Immature natural killer cell (primary cell): Measurements from ENCODE around the gene KRTAP27-1. TPM values are rescaled to one million over a fixed set of nuclear protein-coding genes. Genes with fewer than 3 reads are reported as not detected.

Experiments
- DNase-seq, 3 donors: peaks; one replicate each; pipeline ENCODE4 v3.0.0; 2022; ENCODE audit warnings: mixed read lengths in 1 of 3
- H3K27ac Mint-ChIP-seq, 6 donors: one replicate each; pipeline ENCODE4 v1.8.0; 2020; ENCODE audit warnings: mixed read lengths in 6 of 6, mild to moderate bottlenecking in 5 of 6, inconsistent platforms in 4 of 6, moderate library complexity in 3 of 6
- H3K27me3 Mint-ChIP-seq, 3 donors: one replicate each; pipeline ENCODE4 v1.8.0; 2020 to 2021; ENCODE audit warnings: low read depth in 3 of 3, mild to moderate bottlenecking in 3 of 3, mixed read lengths in 3 of 3, moderate library complexity in 3 of 3, inconsistent platforms in 1 of 3
- H3K36me3 Mint-ChIP-seq, 3 donors: one replicate each; pipeline ENCODE4 v1.8.0; 2020; ENCODE audit warnings: mixed read lengths in 3 of 3, inconsistent platforms in 2 of 3, mild to moderate bottlenecking in 2 of 3
- H3K4me1 Mint-ChIP-seq, 2 donors: one replicate each; pipeline ENCODE4 v1.8.0; 2020; ENCODE audit warnings: inconsistent platforms in 2 of 2, mild to moderate bottlenecking in 2 of 2, mixed read lengths in 2 of 2, moderate library complexity in 1 of 2
- H3K4me3 Mint-ChIP-seq, 5 donors: one replicate each; pipeline ENCODE4 v1.8.0; 2020; ENCODE audit warnings: mild to moderate bottlenecking in 5 of 5, mixed read lengths in 5 of 5, inconsistent platforms in 3 of 5, moderate library complexity in 3 of 5
- H3K9me3 Mint-ChIP-seq, 6 donors: one replicate each; pipeline ENCODE4 v1.8.0; 2020; ENCODE audit warnings: mild to moderate bottlenecking in 6 of 6, mixed read lengths in 6 of 6, inconsistent platforms in 4 of 6, moderate library complexity in 3 of 6
- polyA plus RNA-seq, 3 donors: library from polyadenylated mRNA; unstranded; fragments of 300-500 nt; fragmentation: Illumina TruSeq; gene quantifications; one replicate each; pipeline ENCODE4 v1.2.3, GENCODE V29; 2021

Gene KRTAP27-1
- polyA plus RNA-seq, 3 donors from 2014 or later = not detected

DNA sequence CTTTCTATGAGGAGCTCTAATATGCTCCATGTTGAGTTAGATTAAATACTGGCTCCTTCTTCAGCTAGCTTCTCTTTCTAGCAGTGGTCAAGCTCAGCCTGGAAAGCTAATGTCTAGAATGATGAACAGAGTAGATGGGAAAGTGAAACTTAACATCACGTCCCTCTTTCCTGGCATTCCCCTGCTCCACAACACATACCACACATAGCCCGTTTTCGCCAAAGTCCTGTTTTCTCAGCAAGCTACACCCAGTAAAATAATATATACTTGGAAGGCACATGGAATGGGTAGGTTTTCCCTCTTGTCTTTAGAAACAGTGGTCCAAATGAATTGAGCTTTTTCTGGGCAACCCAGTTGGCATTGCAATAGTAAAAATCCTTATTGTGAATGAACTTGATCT lies 3.8 kb downstream of the KRTAP27-1 start:
- H3K36me3 Mint-ChIP-seq = no peaks in the 10 kb centered on the region
- no peaks in the 10 kb centered on the region for H3K27me3 Mint-ChIP-seq
- no peak overlapping the region for H3K27ac Mint-ChIP-seq
- no peak overlapping the region for H3K4me3 Mint-ChIP-seq
- DNase-seq = no peak
- no peaks in the 10 kb centered on the region for H3K4me1 Mint-ChIP-seq
- peaks cover 0 to 13% (median under 1%) of the 10 kb centered on the region in 6 donors for H3K9me3 Mint-ChIP-seq

GRCh38 chr21:30332681-30333080 lies 4.8 kb downstream of the KRTAP27-1 start:
- H3K4me1 Mint-ChIP-seq = no peaks in the 10 kb centered on the region
- H3K36me3 Mint-ChIP-seq = no peaks in the 10 kb centered on the region
- no peak overlapping the region for H3K4me3 Mint-ChIP-seq
- peaks cover 0 to 3% (median 0%) of the 10 kb centered on the region in 3 donors for H3K27me3 Mint-ChIP-seq
- DNase-seq = no peak
- no peak overlapping the region for H3K27ac Mint-ChIP-seq
- H3K9me3 Mint-ChIP-seq = peaks cover 0 to 13% (median 3%) of the 10 kb centered on the region in 6 donors

DNA sequence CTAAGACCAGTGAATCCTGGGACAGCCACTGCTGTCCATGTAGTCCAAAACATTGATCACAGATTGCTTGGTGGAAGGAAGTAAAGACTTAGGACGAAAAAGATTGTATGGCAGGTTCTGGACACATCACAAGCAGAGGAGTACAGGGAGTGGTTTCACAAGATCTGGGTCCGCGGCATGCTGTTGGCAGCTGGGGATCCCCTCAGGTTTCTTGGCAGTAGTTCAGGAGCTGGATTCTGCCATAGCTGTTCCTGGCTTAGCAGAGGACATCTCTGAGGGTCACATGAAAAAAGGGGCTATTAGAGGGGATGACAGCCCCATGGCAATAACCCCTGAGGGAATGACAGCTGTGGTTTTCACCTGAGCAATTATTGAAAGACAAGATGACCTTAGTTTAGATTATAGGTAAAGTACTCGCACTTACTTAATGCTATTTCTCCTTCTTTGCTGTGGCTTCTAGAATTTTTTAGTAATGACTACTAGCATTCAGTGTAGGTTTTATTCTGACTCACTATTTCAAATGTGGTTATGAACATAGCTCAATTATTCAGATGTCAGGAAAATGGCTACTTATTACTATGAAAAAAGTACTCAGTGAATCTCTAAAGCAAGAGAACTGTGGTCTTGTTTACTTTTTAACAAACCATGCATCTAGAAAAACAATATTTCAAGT lies 8.2 kb downstream of the KRTAP27-1 start:
- no peak for DNase-seq
- peaks cover 5 to 26% (median 9%) of the 10 kb centered on the region in 6 donors for H3K9me3 Mint-ChIP-seq
- no peak overlapping the region for H3K4me3 Mint-ChIP-seq

GRCh38 chr21:30326390-30326789 lies 11.1 kb downstream of the KRTAP27-1 start:
- Mint-ChIP-seq H3K9me3 (peaks cover 5 to 31% (median 10%) of the 10 kb centered on the region in 6 donors), H3K36me3 (no peaks in the 10 kb centered on the region), H3K4me3 (no peak overlapping the region)

More for the DNA sequence above, 8.2 kb downstream of the KRTAP27-1 start:
- H3K27ac Mint-ChIP-seq = no peak overlapping the region
- H3K27me3 Mint-ChIP-seq = peaks cover 0 to 3% (median 0%) of the 10 kb centered on the region in 3 donors
- H3K4me1 Mint-ChIP-seq = no peaks in the 10 kb centered on the region
- H3K36me3 Mint-ChIP-seq = no peaks in the 10 kb centered on the region

DNA sequence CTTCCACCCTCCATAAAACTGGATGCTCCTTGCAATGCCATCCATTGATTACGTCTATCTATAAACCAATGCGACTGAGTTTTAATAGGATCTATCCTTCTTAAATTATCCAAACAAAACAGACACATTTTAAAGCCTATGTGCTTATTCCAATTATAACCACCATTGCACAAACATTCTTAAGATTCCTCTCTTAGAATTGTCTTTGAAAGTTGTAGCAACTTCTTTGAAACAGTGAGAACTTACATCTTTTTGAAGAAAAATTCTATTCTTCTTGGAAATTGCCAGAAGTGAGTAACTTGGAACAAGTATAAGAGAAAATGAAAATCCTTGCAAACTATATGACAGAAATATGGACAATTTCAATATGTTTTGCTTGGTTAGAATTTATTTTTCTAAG lies 17.3 kb downstream of the KRTAP27-1 start, which contains the start of gene KRTAP26-1:
KRTAP26-1 (minus strand) TSS at position 101 of the 400 bp plus-strand sequence. CDS start 280 bp downstream, outside the sequence.
- Mint-ChIP-seq H3K27me3 (peaks cover 0 to 2% (median 0%) of the 10 kb centered on the region in 3 donors), H3K4me3 (no peak within 1 kb of the TSS), H3K36me3 (no peaks in the 10 kb centered on the region), H3K9me3 (peaks cover 0 to 45% (median 10%) of the 10 kb centered on the region in 6 donors), H3K4me1 (no peaks in the 10 kb centered on the region), H3K27ac (no peak within 1 kb of the TSS)
- DNase-seq = no peak

More at GRCh38 chr21:30326390-30326789, 11.1 kb downstream of the KRTAP27-1 start:
- Mint-ChIP-seq H3K27me3 (peaks cover 0 to 3% (median 0%) of the 10 kb centered on the region in 3 donors), H3K27ac (no peak overlapping the region), H3K4me1 (no peaks in the 10 kb centered on the region)
- no peak for DNase-seq

DNA sequence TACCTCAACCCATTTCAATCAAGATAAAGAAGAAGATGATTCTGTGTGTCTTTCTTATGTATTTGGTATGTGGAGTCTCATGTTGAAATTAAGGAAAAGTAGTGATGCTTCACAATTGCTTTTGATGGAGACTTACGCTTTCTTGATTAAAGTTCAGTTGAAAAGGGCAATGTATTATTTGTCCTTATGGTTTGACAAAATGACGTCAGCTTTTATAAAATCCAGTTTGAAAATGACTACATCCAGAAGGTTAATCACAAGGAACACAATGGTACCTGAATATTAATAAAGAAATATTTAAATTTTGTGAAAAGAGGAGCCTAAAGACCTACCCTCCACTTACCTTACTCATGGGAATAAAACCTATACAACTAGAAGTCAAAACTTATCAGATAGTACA lies 21.8 kb downstream of the KRTAP27-1 start:
- Mint-ChIP-seq H3K27ac (no peak overlapping the region), H3K4me3 (no peak overlapping the region), H3K27me3 (peaks cover 0 to 2% (median 0%) of the 10 kb centered on the region in 3 donors)

DNA sequence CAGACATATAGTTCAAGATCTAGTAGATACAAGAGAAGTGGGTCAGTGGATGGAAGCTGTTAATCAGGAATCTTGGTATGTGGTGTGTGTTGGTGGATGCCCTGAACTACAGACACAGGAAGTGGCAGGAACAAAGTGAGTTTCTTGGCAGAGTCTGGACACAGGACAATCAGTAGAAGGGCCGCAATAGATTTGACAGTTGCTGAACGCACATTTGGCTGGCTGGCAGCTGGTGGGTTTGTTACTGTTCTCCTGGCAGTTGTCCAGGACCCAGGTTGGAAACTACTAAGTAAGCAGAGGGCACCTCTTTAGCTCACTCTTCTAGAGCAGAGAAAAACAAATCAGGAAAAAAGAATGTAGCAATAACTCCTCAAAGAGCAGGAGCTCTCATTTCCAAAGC lies 30.6 kb downstream of the KRTAP27-1 start:
- H3K27ac Mint-ChIP-seq = no peak overlapping the region
- H3K36me3 Mint-ChIP-seq = no peaks in the 10 kb centered on the region
- peaks cover 5 to 35% (median 6%) of the 10 kb centered on the region in 6 donors for H3K9me3 Mint-ChIP-seq
- no peak overlapping the region for H3K4me3 Mint-ChIP-seq
- H3K27me3 Mint-ChIP-seq = peaks cover 0 to 1% (median 0%) of the 10 kb centered on the region in 3 donors
- no peak for DNase-seq
- H3K4me1 Mint-ChIP-seq = no peaks in the 10 kb centered on the region

More for the DNA sequence above, 21.8 kb downstream of the KRTAP27-1 start:
- no peaks in the 10 kb centered on the region for H3K36me3 Mint-ChIP-seq
- no peaks in the 10 kb centered on the region for H3K4me1 Mint-ChIP-seq
- H3K9me3 Mint-ChIP-seq = peaks cover 0 to 20% (median 7%) of the 10 kb centered on the region in 6 donors
- no peak for DNase-seq

GRCh38 chr21:30305136-30305535 lies 32.4 kb downstream of the KRTAP27-1 start:
- Mint-ChIP-seq H3K27ac (no peak overlapping the region), H3K4me1 (no peaks in the 10 kb centered on the region), H3K27me3 (peaks cover 0 to 1% (median 0%) of the 10 kb centered on the region in 3 donors), H3K4me3 (no peak overlapping the region), H3K9me3 (peaks cover 5 to 52% (median 11%) of the 10 kb centered on the region in 6 donors), H3K36me3 (no peaks in the 10 kb centered on the region)
- DNase-seq = no peak

GRCh38 chr21:30289215-30289614 lies 48.3 kb downstream of the KRTAP27-1 start, which contains the start of gene KRTAP25-1:
Gene KRTAP25-1, minus strand, starts transcription at chr21:30289514. Its CDS starts 24 bp downstream, at chr21:30289490.
- no peaks in the 10 kb centered on the region for H3K36me3 Mint-ChIP-seq

More at GRCh38 chr21:30289215-30289614, 48.3 kb downstream of the KRTAP27-1 start, which contains the start of gene KRTAP25-1:
- Mint-ChIP-seq H3K4me1 (no peaks in the 10 kb centered on the region), H3K9me3 (peaks cover 3 to 15% (median 8%) of the 10 kb centered on the region in 6 donors), H3K27me3 (peaks cover 0 to 3% (median 2%) of the 10 kb centered on the region in 3 donors), H3K27ac (no peak within 1 kb of the TSS), H3K4me3 (no peak within 1 kb of the TSS)
- DNase-seq = no peak

Other genes starting within 250 kb of the KRTAP27-1 start
- not detected for gene CLDN17, start 170.9 kb downstream of the KRTAP27-1 start, polyA plus RNA-seq
- gene CLDN8, start 121.6 kb downstream of the KRTAP27-1 start, polyA plus RNA-seq = not detected
- gene KRTAP24-1, start 54.7 kb downstream of the KRTAP27-1 start, polyA plus RNA-seq = not detected
- gene KRTAP25-1, start 48.2 kb downstream of the KRTAP27-1 start, polyA plus RNA-seq = not detected
- not detected for gene KRTAP26-1, start 17.4 kb downstream of the KRTAP27-1 start, polyA plus RNA-seq
- gene KRTAP23-1, start 10.9 kb upstream of the KRTAP27-1 start, polyA plus RNA-seq = not detected
- gene KRTAP13-2, start 34.6 kb upstream of the KRTAP27-1 start, polyA plus RNA-seq = not detected
- gene KRTAP13-1, start 58.3 kb upstream of the KRTAP27-1 start, polyA plus RNA-seq = not detected
- gene KRTAP13-3, start 88.2 kb upstream of the KRTAP27-1 start, polyA plus RNA-seq = not detected
- gene KRTAP13-4, start 92.5 kb upstream of the KRTAP27-1 start, polyA plus RNA-seq = not detected
- not detected for gene KRTAP15-1, start 102.6 kb upstream of the KRTAP27-1 start, polyA plus RNA-seq
- gene KRTAP19-1, start 142.7 kb upstream of the KRTAP27-1 start, polyA plus RNA-seq = not detected
- gene KRTAP19-2, start 149.7 kb upstream of the KRTAP27-1 start, polyA plus RNA-seq = not detected
- not detected for gene KRTAP19-3, start 154.3 kb upstream of the KRTAP27-1 start, polyA plus RNA-seq
- gene KRTAP19-4, start 159.5 kb upstream of the KRTAP27-1 start, polyA plus RNA-seq = not detected
- gene KRTAP19-5, start 164.4 kb upstream of the KRTAP27-1 start, polyA plus RNA-seq = not detected
- gene KRTAP19-6, start 204.2 kb upstream of the KRTAP27-1 start, polyA plus RNA-seq = not detected
- not detected for gene KRTAP19-7, start 223.6 kb upstream of the KRTAP27-1 start, polyA plus RNA-seq